Liver (tissue), 3 donors: Measurements from ENCODE around the gene COQ2.

Source experiments
- EGR1 ChIP-seq, 2 donors: IDR thresholded peaks; 2 replicates each; pipeline ENCODE4 v1.6.1; 2016 to 2018; ENCODE audit warnings: antibody characterized with exemption in 2 of 2, low read depth in 2 of 2
- GABPA ChIP-seq, 2 donors: IDR thresholded peaks in 1 of 2; conservative IDR thresholded peaks in 1 of 2; 2 replicates each; pipeline ENCODE4 v1.6.1; 2016; ENCODE audit warnings: antibody characterized with exemption in 2 of 2, mild to moderate bottlenecking in 1 of 2, moderate library complexity in 1 of 2
- RAD21 ChIP-seq, 2 donors: IDR thresholded peaks; 2 replicates each; pipeline ENCODE4 v1.6.1; 2016; ENCODE audit warnings: antibody characterized with exemption in 2 of 2, mild to moderate bottlenecking in 2 of 2
- RXRA ChIP-seq, 2 donors: IDR thresholded peaks; 2 replicates each; pipeline ENCODE4 v1.6.1; 2017 to 2018; ENCODE audit warnings: antibody characterized with exemption in 2 of 2, mild to moderate bottlenecking in 1 of 2
- TF ChIP-seq, protein P1 (sequence below): fragments of 150-350 bp; IDR thresholded peaks from 2 replicates; pipeline ENCODE4 v1.5.1; 2017; ENCODE audit warnings: improper control_type of control experiment, low read depth, low read length; ENCODE audit not compliant: missing input control
- TF ChIP-seq, protein P2 (sequence below): IDR thresholded peaks from 2 replicates; pipeline ENCODE4 v1.6.1; 2016; ENCODE audit warnings: antibody characterized with exemption
- TF ChIP-seq, protein P3 (sequence below): IDR thresholded peaks from 2 replicates; pipeline ENCODE4 v1.6.1; 2016; ENCODE audit warnings: antibody characterized with exemption
- TF ChIP-seq, protein P4 (sequence below): IDR thresholded peaks from 2 replicates; pipeline ENCODE4 v1.6.1; 2016; ENCODE audit warnings: antibody characterized with exemption
- TF ChIP-seq, protein P5 (sequence below): IDR thresholded peaks from 2 replicates; pipeline ENCODE4 v1.6.1; 2016; ENCODE audit warnings: antibody characterized with exemption, mild to moderate bottlenecking
- donor health status: healthy.
- donor health status: healthy.

DNA sequence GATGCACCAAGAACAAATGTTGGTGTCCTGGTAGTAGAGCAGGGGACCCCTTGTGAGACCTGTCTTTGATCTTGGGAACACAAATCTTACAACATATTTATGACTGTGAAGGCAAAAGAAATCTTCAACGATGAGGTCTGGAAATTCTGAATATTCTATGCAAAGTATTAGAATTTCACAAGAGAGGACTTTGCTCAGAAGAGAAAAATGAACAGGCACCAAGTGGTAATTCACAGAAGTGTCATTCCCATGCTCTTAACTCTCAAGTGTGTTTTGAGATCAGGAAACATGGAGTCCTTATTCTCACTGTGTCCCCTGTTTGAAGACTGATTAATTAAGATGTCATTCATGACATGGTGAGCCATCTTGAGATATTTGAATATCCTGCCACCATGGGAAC is 52.5 kb downstream of the COQ2 start:
- TF ChIP-seq, protein P1, sequence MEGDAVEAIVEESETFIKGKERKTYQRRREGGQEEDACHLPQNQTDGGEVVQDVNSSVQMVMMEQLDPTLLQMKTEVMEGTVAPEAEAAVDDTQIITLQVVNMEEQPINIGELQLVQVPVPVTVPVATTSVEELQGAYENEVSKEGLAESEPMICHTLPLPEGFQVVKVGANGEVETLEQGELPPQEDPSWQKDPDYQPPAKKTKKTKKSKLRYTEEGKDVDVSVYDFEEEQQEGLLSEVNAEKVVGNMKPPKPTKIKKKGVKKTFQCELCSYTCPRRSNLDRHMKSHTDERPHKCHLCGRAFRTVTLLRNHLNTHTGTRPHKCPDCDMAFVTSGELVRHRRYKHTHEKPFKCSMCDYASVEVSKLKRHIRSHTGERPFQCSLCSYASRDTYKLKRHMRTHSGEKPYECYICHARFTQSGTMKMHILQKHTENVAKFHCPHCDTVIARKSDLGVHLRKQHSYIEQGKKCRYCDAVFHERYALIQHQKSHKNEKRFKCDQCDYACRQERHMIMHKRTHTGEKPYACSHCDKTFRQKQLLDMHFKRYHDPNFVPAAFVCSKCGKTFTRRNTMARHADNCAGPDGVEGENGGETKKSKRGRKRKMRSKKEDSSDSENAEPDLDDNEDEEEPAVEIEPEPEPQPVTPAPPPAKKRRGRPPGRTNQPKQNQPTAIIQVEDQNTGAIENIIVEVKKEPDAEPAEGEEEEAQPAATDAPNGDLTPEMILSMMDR = no peak
- TF ChIP-seq EGR1 (IDR thresholded peaks at IDR 0.05; ENCODE audit: low read depth in 2 of 2) (no peak), RAD21 (IDR thresholded peaks at IDR 0.05) (no peak), RXRA (IDR thresholded peaks at IDR 0.05) (no peak), GABPA (IDR thresholded peaks at IDR 0.05 in 1 of 2, conservative IDR thresholded peaks at IDR 0.05 in 1 of 2) (no peak)
- TF ChIP-seq, protein P2, sequence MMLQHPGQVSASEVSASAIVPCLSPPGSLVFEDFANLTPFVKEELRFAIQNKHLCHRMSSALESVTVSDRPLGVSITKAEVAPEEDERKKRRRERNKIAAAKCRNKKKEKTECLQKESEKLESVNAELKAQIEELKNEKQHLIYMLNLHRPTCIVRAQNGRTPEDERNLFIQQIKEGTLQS = no peak
- TF ChIP-seq, protein P3, sequence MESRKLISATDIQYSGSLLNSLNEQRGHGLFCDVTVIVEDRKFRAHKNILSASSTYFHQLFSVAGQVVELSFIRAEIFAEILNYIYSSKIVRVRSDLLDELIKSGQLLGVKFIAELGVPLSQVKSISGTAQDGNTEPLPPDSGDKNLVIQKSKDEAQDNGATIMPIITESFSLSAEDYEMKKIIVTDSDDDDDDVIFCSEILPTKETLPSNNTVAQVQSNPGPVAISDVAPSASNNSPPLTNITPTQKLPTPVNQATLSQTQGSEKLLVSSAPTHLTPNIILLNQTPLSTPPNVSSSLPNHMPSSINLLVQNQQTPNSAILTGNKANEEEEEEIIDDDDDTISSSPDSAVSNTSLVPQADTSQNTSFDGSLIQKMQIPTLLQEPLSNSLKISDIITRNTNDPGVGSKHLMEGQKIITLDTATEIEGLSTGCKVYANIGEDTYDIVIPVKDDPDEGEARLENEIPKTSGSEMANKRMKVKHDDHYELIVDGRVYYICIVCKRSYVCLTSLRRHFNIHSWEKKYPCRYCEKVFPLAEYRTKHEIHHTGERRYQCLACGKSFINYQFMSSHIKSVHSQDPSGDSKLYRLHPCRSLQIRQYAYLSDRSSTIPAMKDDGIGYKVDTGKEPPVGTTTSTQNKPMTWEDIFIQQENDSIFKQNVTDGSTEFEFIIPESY = no peak
- TF ChIP-seq, protein P4, sequence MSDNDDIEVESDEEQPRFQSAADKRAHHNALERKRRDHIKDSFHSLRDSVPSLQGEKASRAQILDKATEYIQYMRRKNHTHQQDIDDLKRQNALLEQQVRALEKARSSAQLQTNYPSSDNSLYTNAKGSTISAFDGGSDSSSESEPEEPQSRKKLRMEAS = no peak
- TF ChIP-seq, protein P5, sequence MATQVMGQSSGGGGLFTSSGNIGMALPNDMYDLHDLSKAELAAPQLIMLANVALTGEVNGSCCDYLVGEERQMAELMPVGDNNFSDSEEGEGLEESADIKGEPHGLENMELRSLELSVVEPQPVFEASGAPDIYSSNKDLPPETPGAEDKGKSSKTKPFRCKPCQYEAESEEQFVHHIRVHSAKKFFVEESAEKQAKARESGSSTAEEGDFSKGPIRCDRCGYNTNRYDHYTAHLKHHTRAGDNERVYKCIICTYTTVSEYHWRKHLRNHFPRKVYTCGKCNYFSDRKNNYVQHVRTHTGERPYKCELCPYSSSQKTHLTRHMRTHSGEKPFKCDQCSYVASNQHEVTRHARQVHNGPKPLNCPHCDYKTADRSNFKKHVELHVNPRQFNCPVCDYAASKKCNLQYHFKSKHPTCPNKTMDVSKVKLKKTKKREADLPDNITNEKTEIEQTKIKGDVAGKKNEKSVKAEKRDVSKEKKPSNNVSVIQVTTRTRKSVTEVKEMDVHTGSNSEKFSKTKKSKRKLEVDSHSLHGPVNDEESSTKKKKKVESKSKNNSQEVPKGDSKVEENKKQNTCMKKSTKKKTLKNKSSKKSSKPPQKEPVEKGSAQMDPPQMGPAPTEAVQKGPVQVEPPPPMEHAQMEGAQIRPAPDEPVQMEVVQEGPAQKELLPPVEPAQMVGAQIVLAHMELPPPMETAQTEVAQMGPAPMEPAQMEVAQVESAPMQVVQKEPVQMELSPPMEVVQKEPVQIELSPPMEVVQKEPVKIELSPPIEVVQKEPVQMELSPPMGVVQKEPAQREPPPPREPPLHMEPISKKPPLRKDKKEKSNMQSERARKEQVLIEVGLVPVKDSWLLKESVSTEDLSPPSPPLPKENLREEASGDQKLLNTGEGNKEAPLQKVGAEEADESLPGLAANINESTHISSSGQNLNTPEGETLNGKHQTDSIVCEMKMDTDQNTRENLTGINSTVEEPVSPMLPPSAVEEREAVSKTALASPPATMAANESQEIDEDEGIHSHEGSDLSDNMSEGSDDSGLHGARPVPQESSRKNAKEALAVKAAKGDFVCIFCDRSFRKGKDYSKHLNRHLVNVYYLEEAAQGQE = no peak
